Naive thymus-derived CD4-positive, alpha-beta T cell (primary cell): ENCODE data around the gene SERPINB1. TPM values are rescaled to one million over a fixed set of nuclear protein-coding genes. Genes with fewer than 3 reads are reported as not detected.
A peak's percentile ranks its signal among the peaks of the same experiment; 100 is the strongest.

Experiments
- ATAC-seq: fragments of 150-1000 bp; cut with Tn5 transposase; 2 replicates; pipeline ENCODE4 v1.10.0; 2021; ENCODE audit warnings: mild to moderate bottlenecking, moderate library complexity
- CTCF ChIA-PET: fragments of 350-600 bp; sonication (Branson Sonifier 250); formaldehyde crosslinking; loops from one replicate; lab custom pipeline; 2021; ENCODE audit warnings: antibody characterized with exemption; lab: Charles Lee
- POLR2A ChIA-PET: fragments of 350-600 bp; sonication (Branson Sonifier 250); formaldehyde crosslinking; loops from one replicate; lab custom pipeline; 2021; ENCODE audit warnings: antibody characterized with exemption, inconsistent platforms; lab: Charles Lee
- DNase-seq, 9 donors: peaks; one replicate each; pipeline versions ENCODE4 v3.0.0 to v3.0.0-alpha.2; 2020 to 2022; ENCODE audit warnings: mixed read lengths in 1 of 9
- H3K27ac ChIP-seq: one replicate; pipeline ENCODE4 v1.7.0; 2013; ENCODE audit warnings: mild to moderate bottlenecking, low read depth, low read length, moderate library complexity
- H3K27me3 ChIP-seq, 2 donors: one replicate each; pipeline ENCODE4 v1.7.0; 2013; ENCODE audit warnings: low read length in 2 of 2, mild to moderate bottlenecking in 2 of 2, moderate library complexity in 2 of 2; ENCODE audit not compliant: control insufficient read depth in 2 of 2, insufficient read depth in 2 of 2
- H3K36me3 ChIP-seq, 3 experiments: 1 replicate in 2 of 3; 2 replicates in 1 of 3; pipeline ENCODE4 v1.7.0; 2013; ENCODE audit warnings: low read length in 3 of 3, mild to moderate bottlenecking in 3 of 3, moderate library complexity in 1 of 3; ENCODE audit not compliant: insufficient read depth in 3 of 3, control insufficient read depth in 2 of 3
- H3K4me1 ChIP-seq, 2 donors: one replicate each; pipeline ENCODE4 v1.7.0; 2013; ENCODE audit warnings: low read length in 2 of 2, mild to moderate bottlenecking in 2 of 2, moderate library complexity in 1 of 2; ENCODE audit not compliant: control insufficient read depth in 2 of 2, insufficient read depth in 2 of 2
- H3K4me3 ChIP-seq: 2 replicates; pipeline ENCODE4 v1.7.0; 2013; ENCODE audit warnings: mild to moderate bottlenecking, low read length
- H3K9me3 ChIP-seq, 3 experiments: 1 replicate in 2 of 3; 2 replicates in 1 of 3; pipeline ENCODE4 v1.7.0; 2013; ENCODE audit warnings: low read length in 3 of 3; ENCODE audit not compliant: control insufficient read depth in 2 of 3
- H3K27ac Mint-ChIP-seq, 9 donors: one replicate each; pipeline ENCODE4 v1.8.0; 2020 to 2022; ENCODE audit warnings: mixed read lengths in 9 of 9, mild to moderate bottlenecking in 8 of 9, moderate library complexity in 5 of 9, inconsistent platforms in 2 of 9
- H3K27me3 Mint-ChIP-seq, 5 donors: one replicate each; pipeline ENCODE4 v1.8.0; 2021 to 2022; ENCODE audit warnings: mixed read lengths in 5 of 5, mild to moderate bottlenecking in 1 of 5
- H3K36me3 Mint-ChIP-seq, 5 donors: one replicate each; pipeline ENCODE4 v1.8.0; 2020 to 2022; ENCODE audit warnings: mixed read lengths in 5 of 5, mild to moderate bottlenecking in 3 of 5, inconsistent platforms in 1 of 5
- H3K4me1 Mint-ChIP-seq, 7 donors: one replicate each; pipeline ENCODE4 v1.8.0; 2020 to 2022; ENCODE audit warnings: mixed read lengths in 7 of 7, mild to moderate bottlenecking in 3 of 7, inconsistent platforms in 1 of 7
- H3K4me3 Mint-ChIP-seq, 10 donors: one replicate each; pipeline ENCODE4 v1.8.0; 2020 to 2022; ENCODE audit warnings: mild to moderate bottlenecking in 10 of 10, mixed read lengths in 10 of 10, moderate library complexity in 6 of 10, inconsistent platforms in 2 of 10
- H3K9me3 Mint-ChIP-seq, 11 donors: one replicate each; pipeline ENCODE4 v1.8.0; 2020 to 2022; ENCODE audit warnings: mixed read lengths in 11 of 11, mild to moderate bottlenecking in 4 of 11, inconsistent platforms in 1 of 11, moderate library complexity in 1 of 11
- intact Hi-C, 2 donors: fragments of 100-400 bp; cut with micrococcal nuclease; formaldehyde crosslinking; loops; one replicate each; pipeline ENCODE4 v1.15.1; 2023
- polyA plus RNA-seq, 2 donors: library from polyadenylated mRNA; unstranded; fragments of 300-500 nt; fragmentation: Illumina TruSeq; gene quantifications; one replicate each; pipeline ENCODE4 v1.2.3, GENCODE V29; 2021
- total RNA-seq, 6 experiments: library from RNA in 5 of 6; stranded (reverse) in 5 of 6; gene quantifications; 1 replicate in 5 of 6; 2 replicates in 1 of 6; pipeline ENCODE4 v1.2.3 and lab custom pipeline; 2021 to 2026

SERPINB1 gene
- total and polyA plus RNA-seq, 7 experiments from 2014 or later = 43.8 to 135 (median 68.8) TPM

DNA sequence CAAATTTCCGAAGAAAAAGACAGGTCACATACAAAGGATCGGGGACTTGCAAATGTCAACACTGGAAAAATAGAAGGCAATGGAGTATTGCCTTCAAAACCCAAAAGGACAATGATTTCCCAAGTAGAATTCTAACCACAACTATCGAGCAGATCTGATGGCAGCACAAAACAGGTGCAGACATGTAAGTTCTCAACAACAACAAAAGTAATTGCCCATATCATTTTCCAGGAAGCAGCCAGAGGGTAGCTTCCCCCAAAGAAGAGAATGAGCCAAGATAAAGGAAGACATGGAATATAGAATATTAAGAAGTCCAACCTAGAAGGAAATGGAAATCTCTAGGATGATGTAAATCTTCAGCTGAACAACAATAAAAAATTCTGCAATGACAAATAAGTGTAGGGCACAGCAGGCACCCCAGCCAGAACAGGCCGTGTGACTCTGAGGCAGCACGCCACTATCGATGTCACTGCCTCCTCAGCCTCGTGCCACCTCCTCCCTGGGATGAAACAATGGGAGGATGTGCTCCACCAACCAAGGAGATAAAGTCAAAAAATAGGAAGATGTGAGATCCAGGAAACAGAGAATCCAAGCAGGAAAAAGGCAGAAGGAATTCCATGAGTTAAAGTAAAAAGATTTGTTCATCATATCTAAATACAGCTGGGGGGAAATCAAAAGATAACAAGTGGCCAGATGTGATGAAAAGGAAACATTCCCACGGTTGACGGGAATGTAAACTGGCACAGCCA is 34.1 kb downstream of the SERPINB1 start:
- Histone ChIP-seq H3K9me3 (no peaks in the 10 kb centered on the region), H3K27ac (no peak overlapping the region), H3K36me3 (no peaks in the 10 kb centered on the region), H3K4me1 (no peaks in the 10 kb centered on the region), H3K27me3 (no peaks in the 10 kb centered on the region), H3K4me3 (no peak overlapping the region)
- Mint-ChIP-seq H3K36me3 (peaks cover 0 to 6% (median 0%) of the 10 kb centered on the region in 5 donors), H3K9me3 (peaks cover 0 to 1% (median 0%) of the 10 kb centered on the region in 11 donors), H3K4me3 (no peak overlapping the region), H3K4me1 (peaks cover 0 to 21% (median 5%) of the 10 kb centered on the region in 7 donors), H3K27ac (no peak overlapping the region), H3K27me3 (no peaks in the 10 kb centered on the region)
- intact Hi-C loops = no loop called here
- DNase-seq = no peak
- CTCF ChIA-PET = no interaction called here
- ATAC-seq = no peak
- POLR2A ChIA-PET = no interaction called here

DNA sequence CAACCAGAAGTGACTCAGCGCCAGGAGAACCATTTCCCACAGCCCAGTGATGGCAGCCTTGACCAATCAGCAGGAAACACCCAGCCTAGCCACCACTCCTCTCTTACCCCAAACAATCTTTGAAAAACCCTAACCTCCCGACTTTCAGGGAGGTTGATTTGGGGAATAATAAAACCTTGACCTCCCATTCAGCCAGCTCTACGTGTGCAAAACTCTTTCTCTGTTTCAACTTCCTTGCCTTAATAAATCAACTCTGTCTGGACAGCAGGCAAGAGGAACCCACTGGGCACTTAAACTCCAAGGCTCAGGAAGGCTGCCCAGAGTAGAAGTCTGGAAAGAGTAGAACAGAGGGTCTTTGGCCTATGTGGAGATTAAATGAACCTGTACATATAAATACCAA is 35.0 kb downstream of the SERPINB1 start:
- no peak overlapping the region for H3K4me3 Mint-ChIP-seq
- ATAC-seq (no peak), DNase-seq (no peak)
- no peaks in the 10 kb centered on the region for H3K27me3 ChIP-seq
- no peak overlapping the region for H3K4me3 ChIP-seq
- intact Hi-C loops = no loop called here
- peaks cover 0 to 2% (median 0%) of the 10 kb centered on the region in 5 donors for H3K36me3 Mint-ChIP-seq
- ChIA-PET POLR2A (no interaction called here), CTCF (no interaction called here)
- H3K27ac Mint-ChIP-seq = peak overlapping the region in 1 of 9 donors; percentile 27
- no peaks in the 10 kb centered on the region for H3K4me1 ChIP-seq
- no peaks in the 10 kb centered on the region for H3K9me3 ChIP-seq
- no peaks in the 10 kb centered on the region for H3K9me3 Mint-ChIP-seq
- no peaks in the 10 kb centered on the region for H3K36me3 ChIP-seq
- peaks cover 0 to 21% (median 5%) of the 10 kb centered on the region in 7 donors for H3K4me1 Mint-ChIP-seq
- no peaks in the 10 kb centered on the region for H3K27me3 Mint-ChIP-seq
- no peak overlapping the region for H3K27ac ChIP-seq

DNA sequence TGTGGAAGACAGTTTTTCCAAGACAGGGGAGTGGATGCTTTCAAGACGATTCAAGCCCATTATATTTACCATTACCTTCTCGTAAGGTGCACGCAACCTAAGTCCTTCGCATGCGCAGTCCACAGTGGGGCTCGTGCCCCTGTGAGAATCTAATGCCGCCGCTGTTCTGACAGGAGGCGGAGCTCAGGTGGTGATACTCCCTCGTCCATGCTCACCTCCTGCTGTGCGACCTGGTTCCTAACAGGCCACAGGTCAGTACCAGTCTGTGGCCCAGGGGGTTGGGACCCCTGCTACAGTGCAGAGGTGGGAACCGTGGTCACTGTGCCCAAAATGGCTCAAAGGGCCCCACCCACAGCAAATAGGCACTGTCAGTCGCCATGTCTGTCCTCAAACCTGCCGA is 36.6 kb downstream of the SERPINB1 start:
- ATAC-seq = no peak
- H3K27me3 Mint-ChIP-seq = no peaks in the 10 kb centered on the region
- Histone ChIP-seq H3K4me3 (no peak overlapping the region), H3K9me3 (no peaks in the 10 kb centered on the region), H3K36me3 (no peaks in the 10 kb centered on the region), H3K27ac (no peak overlapping the region), H3K27me3 (no peaks in the 10 kb centered on the region), H3K4me1 (no peaks in the 10 kb centered on the region)
- DNase-seq = no peak
- CTCF ChIA-PET = no interaction called here
- H3K36me3 Mint-ChIP-seq = no peaks in the 10 kb centered on the region
- intact Hi-C loops = no loop called here
- no peak overlapping the region for H3K4me3 Mint-ChIP-seq
- H3K4me1 Mint-ChIP-seq = peaks cover 0 to 17% (median 5%) of the 10 kb centered on the region in 7 donors
- H3K9me3 Mint-ChIP-seq = no peaks in the 10 kb centered on the region
- POLR2A ChIA-PET = no interaction called here
- H3K27ac Mint-ChIP-seq = no peak overlapping the region

DNA sequence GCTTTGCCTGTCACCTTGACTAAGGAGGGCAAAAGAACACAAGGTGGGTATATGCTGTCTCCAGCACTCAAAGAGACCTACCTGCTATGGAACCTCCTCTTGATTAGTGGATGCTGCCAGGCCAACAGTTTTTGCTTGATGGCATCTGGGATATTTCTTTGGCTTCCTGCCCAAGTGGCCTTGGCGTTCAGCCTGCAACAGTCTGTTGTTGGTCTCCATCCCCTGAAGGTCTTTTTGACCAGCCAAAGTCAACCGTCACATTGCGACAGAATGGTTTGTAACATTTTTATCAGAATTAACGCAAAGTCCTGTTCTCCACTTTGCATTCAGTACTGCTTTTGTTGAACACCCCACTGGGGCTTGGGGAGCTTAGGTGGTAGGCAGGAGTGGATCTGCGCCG is 37.1 kb downstream of the SERPINB1 start:
- Mint-ChIP-seq H3K36me3 (no peaks in the 10 kb centered on the region), H3K27me3 (no peaks in the 10 kb centered on the region), H3K4me3 (no peak overlapping the region), H3K27ac (no peak overlapping the region), H3K9me3 (no peaks in the 10 kb centered on the region), H3K4me1 (peaks cover 0 to 17% (median 5%) of the 10 kb centered on the region in 7 donors)
- no peak for DNase-seq
- H3K27me3 ChIP-seq = no peaks in the 10 kb centered on the region
- no peak overlapping the region for H3K4me3 ChIP-seq
- H3K27ac ChIP-seq = no peak overlapping the region
- H3K4me1 ChIP-seq = no peaks in the 10 kb centered on the region
- intact Hi-C loops = no loop called here
- ChIA-PET POLR2A (interaction anchor here (0.7 kb wide), 1 partner anchor 118 kb away, joined by 3 read pairs; no protein-coding TSS in a partner anchor), CTCF (no interaction called here)
- ATAC-seq = no peak
- no peaks in the 10 kb centered on the region for H3K9me3 ChIP-seq
- no peaks in the 10 kb centered on the region for H3K36me3 ChIP-seq

DNA sequence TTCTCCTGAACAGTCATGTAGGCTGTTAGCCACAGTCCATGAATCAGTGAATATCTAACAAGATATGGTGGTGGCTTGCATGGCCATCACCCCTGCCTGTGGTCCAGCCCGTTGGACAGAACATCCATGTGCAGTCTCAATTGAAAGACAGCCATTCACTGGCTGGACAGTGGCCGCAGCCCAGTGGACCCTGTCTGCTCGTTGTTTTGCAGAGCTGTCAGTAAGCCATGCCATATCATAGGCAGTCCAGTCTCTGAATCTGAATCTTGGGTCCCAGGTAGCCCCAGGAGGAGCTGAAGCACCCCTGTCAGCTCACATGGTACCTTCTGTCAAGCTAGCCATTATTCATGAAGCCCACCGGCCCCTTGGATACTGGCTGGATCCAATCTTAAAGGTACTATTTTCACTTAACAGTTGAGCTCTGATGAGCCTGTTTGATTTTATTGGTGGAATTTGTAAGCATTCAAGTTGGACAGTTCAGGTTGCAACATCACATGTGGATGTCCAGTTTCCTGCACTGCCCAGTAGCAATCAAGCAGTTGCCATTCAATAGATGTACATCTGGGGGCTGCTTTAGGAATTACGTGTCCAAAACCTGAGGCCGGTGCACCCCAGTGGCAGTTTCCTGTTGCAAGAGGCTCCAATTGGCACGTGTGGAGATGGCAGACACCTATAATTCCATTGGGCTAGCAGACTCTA is 37.8 kb downstream of the SERPINB1 start:
- Histone ChIP-seq H3K4me3 (no peak overlapping the region), H3K4me1 (no peaks in the 10 kb centered on the region), H3K9me3 (no peaks in the 10 kb centered on the region), H3K27ac (no peak overlapping the region), H3K36me3 (no peaks in the 10 kb centered on the region), H3K27me3 (no peaks in the 10 kb centered on the region)
- intact Hi-C loops = no loop called here
- Mint-ChIP-seq H3K27me3 (no peaks in the 10 kb centered on the region), H3K9me3 (no peaks in the 10 kb centered on the region), H3K4me3 (no peak overlapping the region), H3K27ac (no peak overlapping the region), H3K4me1 (peaks cover 0 to 16% (median 5%) of the 10 kb centered on the region in 7 donors), H3K36me3 (no peaks in the 10 kb centered on the region)
- DNase-seq (no peak), ATAC-seq (no peak)
- CTCF ChIA-PET = no interaction called here
- POLR2A ChIA-PET = interaction anchor here (0.7 kb wide), 1 partner anchor 118 kb away, joined by 3 read pairs; no protein-coding TSS in a partner anchor

DNA sequence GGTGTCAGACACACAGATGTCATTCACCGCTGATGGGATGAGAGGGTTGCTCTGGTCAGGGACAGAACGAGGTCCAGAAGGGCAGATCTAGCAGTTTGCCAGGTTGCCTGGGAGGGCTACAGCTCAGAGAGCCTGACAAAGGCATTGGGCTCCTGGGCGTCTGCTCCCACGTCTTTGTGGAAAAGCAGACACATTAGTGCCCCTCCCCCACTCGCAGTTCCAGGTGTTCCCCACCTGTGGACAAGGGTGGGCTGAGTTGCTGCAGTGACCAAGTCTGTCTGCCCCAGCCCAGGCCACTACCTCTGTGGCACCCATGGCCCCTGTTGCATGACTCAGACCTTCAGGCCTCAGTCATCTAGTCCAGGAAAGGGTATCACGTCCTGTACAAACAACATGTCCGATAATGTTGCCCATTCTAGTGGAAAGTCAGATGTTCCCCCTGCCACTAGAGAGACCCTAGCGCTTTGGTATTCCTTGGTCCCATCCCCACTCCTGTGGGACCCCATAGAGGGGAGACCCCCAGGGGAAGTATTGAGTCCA is 39.1 kb downstream of the SERPINB1 start:
- Histone ChIP-seq H3K27me3 (no peaks in the 10 kb centered on the region), H3K9me3 (no peaks in the 10 kb centered on the region), H3K4me3 (no peak overlapping the region), H3K36me3 (no peaks in the 10 kb centered on the region), H3K27ac (no peak overlapping the region), H3K4me1 (no peaks in the 10 kb centered on the region)
- peaks cover 0 to 20% (median 5%) of the 10 kb centered on the region in 7 donors for H3K4me1 Mint-ChIP-seq
- ChIA-PET CTCF (no interaction called here), POLR2A (no interaction called here)
- H3K9me3 Mint-ChIP-seq = no peaks in the 10 kb centered on the region
- no peak overlapping the region for H3K27ac Mint-ChIP-seq
- ATAC-seq = no peak
- no peaks in the 10 kb centered on the region for H3K36me3 Mint-ChIP-seq
- no peak overlapping the region for H3K4me3 Mint-ChIP-seq
- no peaks in the 10 kb centered on the region for H3K27me3 Mint-ChIP-seq
- intact Hi-C loops = no loop called here
- no peak for DNase-seq
